Measurements from ENCODE around the gene ATAT1.

GRCh38 chr6:30641048-30641447 is 14.4 kb downstream of the ATAT1 start:
- no peak for TF ChIP-seq CTCF (IDR thresholded peaks at IDR 0.05)
- no peak for TF ChIP-seq POLR2A (IDR thresholded peaks at IDR 0.05)
